Lower lobe of right lung (tissue), 2 donors: Measurements from ENCODE around the gene FAM120B. TPM values are rescaled to one million over a fixed set of nuclear protein-coding genes. Genes with fewer than 3 reads are reported as not detected.
A peak's percentile ranks its signal among the peaks of the same experiment; 100 is the strongest.

Experiments
- ATAC-seq, 2 donors: fragments of 200-7000 bp; cut with Tn5 transposase; one replicate each; pipeline ENCODE4 v1.9.1; 2020 to 2022; ENCODE audit warnings: mild to moderate bottlenecking in 2 of 2, moderate library complexity in 2 of 2
- DNase-seq: peaks from one replicate; pipeline ENCODE4 v3.0.0-alpha.2; 2020
- H3K27ac ChIP-seq: fragments of 200-600 bp; one replicate; pipeline ENCODE4 v1.8.0; 2022
- H3K27me3 ChIP-seq: fragments of 200-600 bp; one replicate; pipeline ENCODE4 v1.8.0; 2022; ENCODE audit warnings: low read depth
- H3K36me3 ChIP-seq: fragments of 200-600 bp; one replicate; pipeline ENCODE4 v1.8.0; 2022; ENCODE audit warnings: mild to moderate bottlenecking
- H3K4me1 ChIP-seq: fragments of 200-600 bp; one replicate; pipeline ENCODE4 v1.8.0; 2022
- H3K4me3 ChIP-seq: fragments of 200-600 bp; one replicate; pipeline ENCODE4 v1.8.0; 2022; ENCODE audit warnings: mild to moderate bottlenecking
- H3K9me3 ChIP-seq: fragments of 200-600 bp; one replicate; pipeline ENCODE4 v1.8.0; 2022
- CTCF ChIP-seq: fragments of 200-600 bp; IDR thresholded peaks from one replicate; pipeline ENCODE4 v1.8.0; 2022; ENCODE audit warnings: antibody characterized with exemption, mild to moderate bottlenecking
- intact Hi-C: fragments of 100-400 bp; cut with DNase I; formaldehyde crosslinking; loops from one replicate; pipeline ENCODE4 v1.11.0; 2022
- long read RNA-seq: library from polyadenylated mRNA; unstranded; transcript quantifications from one replicate; pipeline ENCODE4 v2.0.0, GENCODE V29; 2021
- total RNA-seq: library from RNA; stranded (reverse); fragmentation: NEBNext Ultra II Directional; extraction: Animal tissue kit (Norgen Biotek cat#: 25700); gene quantifications from one replicate; pipeline ENCODE4 v1.2.1, GENCODE V29; 2021
- donor health status: DM: no; HTN: yes; CAD: no; lungs with severe emphysema.

FAM120B gene
- total RNA-seq: 29.0 TPM
- long read RNA-seq, full-length matches to known transcripts: 42 of 67 reads
- long read RNA-seq, partial matches to known transcripts: 8 of 67 reads
- long read RNA-seq, other reads (novel, unspliced or antisense): 17 of 67 reads

DNA sequence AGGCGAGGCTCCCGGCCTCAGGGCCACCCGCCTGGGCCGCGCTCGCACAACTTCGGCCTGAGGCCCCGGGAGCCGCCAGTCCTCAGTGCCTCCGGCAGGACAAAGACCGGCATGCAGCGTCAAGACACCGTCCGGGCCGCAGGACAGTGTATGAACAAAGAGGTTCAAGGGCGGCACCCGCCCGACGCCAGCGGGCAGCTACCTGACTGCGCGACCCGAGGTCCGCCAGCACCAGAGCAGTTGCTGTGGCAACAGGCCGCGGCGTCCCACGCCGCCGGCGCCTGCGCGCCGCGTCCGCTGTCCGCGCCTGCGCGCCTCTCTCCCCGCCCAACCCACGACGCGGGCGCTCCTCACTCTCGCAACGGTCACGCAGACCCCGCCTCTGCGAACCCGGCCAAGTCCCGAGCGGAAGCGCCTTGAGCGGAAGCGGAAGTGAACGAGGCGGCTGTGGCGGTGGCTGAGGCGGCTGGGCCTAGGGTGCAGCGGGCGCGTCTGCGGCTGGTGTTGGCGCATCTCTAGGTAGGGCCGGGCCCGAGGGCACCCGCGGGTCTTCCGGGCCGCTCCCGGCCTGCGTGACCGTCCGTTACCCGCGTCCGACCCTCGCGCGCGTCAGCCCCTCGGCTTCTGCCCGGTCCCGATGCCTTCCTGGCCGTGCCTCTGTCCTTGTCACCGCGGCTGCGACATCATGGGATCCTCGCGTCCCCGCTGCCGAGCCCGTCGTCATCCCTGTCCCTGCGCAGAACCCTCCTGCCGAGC is at the start of gene FAM120B:
Gene FAM120B, plus strand, starts transcription at position 435 of the 756 bp plus-strand sequence. CDS start 10,633 bp downstream, outside the sequence.
- Histone ChIP-seq H3K27ac (peak within 1 kb of the TSS; percentile 97), H3K4me3 (peak within 1 kb of the TSS; percentile 92), H3K36me3 (no peaks in the 10 kb centered on the region), H3K27me3 (no peaks in the 10 kb centered on the region), H3K9me3 (no peaks in the 10 kb centered on the region), H3K4me1 (peaks cover 48% of the 10 kb centered on the region)
- TF ChIP-seq CTCF: no peak
- intact Hi-C loops: no loop called here
- ATAC-seq (peak; percentile 99), DNase-seq (peak; percentile 99)

- DNase-seq: no peak
- Histone ChIP-seq H3K27ac (no peak overlapping the region), H3K36me3 (no peaks in the 10 kb centered on the region), H3K27me3 (peaks cover 12% of the 10 kb centered on the region), H3K9me3 (no peaks in the 10 kb centered on the region), H3K4me1 (no peaks in the 10 kb centered on the region), H3K4me3 (no peak overlapping the region)
- no peak for ATAC-seq
- intact Hi-C loops: no loop called here
- TF ChIP-seq CTCF: no peak
Observed at GRCh38 chr6:170257376-170257775, 49.2 kb upstream of the FAM120B start.

DNA sequence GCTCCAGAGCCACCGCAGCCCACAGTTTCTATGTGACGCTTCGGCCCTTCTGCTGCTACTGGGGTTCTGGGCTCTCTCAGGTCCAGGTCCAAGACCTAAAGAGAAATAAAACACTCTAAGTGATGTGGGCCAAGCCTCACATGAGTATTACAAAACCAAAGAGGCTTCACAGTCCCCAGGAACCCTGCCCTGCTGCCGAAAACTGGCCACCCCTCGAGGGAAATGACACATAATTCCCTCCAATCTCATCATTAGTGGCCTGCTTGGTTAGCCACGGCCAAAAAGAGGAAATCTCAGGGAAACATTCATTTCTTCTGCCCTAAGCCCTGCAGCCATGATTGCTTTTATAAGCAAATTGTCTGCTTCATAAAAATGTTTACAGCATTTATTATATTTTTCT is 48.2 kb upstream of the FAM120B start:
- TF ChIP-seq CTCF: no peak
- H3K27ac ChIP-seq: no peak overlapping the region

GRCh38 chr6:170259278-170259677 is 47.3 kb upstream of the FAM120B start:
- H3K27me3 ChIP-seq: peaks cover 17% of the 10 kb centered on the region
- no peaks in the 10 kb centered on the region for H3K36me3 ChIP-seq
- H3K27ac ChIP-seq: no peak overlapping the region
- H3K9me3 ChIP-seq: no peaks in the 10 kb centered on the region
- ATAC-seq: no peak
- no peaks in the 10 kb centered on the region for H3K4me1 ChIP-seq
- no peak for DNase-seq
- TF ChIP-seq CTCF: no peak
- intact Hi-C loops: no loop called here
- H3K4me3 ChIP-seq: no peak overlapping the region

More for the DNA sequence above, 48.2 kb upstream of the FAM120B start:
- no peaks in the 10 kb centered on the region for H3K4me1 ChIP-seq
- no peaks in the 10 kb centered on the region for H3K36me3 ChIP-seq
- no peak for ATAC-seq
- no peaks in the 10 kb centered on the region for H3K9me3 ChIP-seq
- no peak overlapping the region for H3K4me3 ChIP-seq
- peaks cover 17% of the 10 kb centered on the region for H3K27me3 ChIP-seq
- intact Hi-C loops: no loop called here
- DNase-seq: no peak

DNA sequence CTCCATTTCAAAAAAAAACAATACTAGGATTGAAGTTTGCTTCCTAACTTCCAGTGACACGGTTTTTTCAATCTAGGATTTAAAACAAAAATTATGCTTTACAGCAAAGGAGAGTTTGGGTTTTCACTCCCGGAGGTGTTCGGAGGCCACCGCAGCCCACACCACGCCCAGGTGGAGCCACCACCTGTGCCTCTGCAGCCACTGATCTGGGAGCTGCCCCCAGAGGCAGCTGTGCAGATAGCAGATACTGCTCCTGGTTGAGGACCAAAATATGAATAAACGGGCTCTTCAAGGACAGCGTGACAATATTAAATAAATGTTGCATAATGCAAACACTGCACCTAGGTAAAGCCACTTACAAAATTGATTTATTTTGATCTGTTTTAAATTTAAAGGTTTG is 45.9 kb upstream of the FAM120B start:
- no peak for TF ChIP-seq CTCF
- no peaks in the 10 kb centered on the region for H3K9me3 ChIP-seq
- intact Hi-C loops: no loop called here
- H3K4me1 ChIP-seq: peaks cover 6% of the 10 kb centered on the region
- peaks cover 17% of the 10 kb centered on the region for H3K27me3 ChIP-seq
- no peaks in the 10 kb centered on the region for H3K36me3 ChIP-seq
- ATAC-seq: no peak
- no peak for DNase-seq
- H3K27ac ChIP-seq: no peak overlapping the region
- no peak overlapping the region for H3K4me3 ChIP-seq
